PC-9 (cell line): Measurements from ENCODE around the gene CPEB3. TPM values are rescaled to one million over a fixed set of nuclear protein-coding genes. Genes with fewer than 3 reads are reported as not detected.

Experiments
- BruUV-seq: library from RNA; stranded (reverse); fragments of 400-500 nt; replicated peaks from 2 replicates; lab custom pipeline; 2021; lab: Mats Ljungman, UMichigan
- CTCF ChIA-PET: fragments of 300-600 bp; sonication (Branson Sonifier 250); formaldehyde crosslinking; loops from one replicate; lab custom pipeline; 2022; ENCODE audit warnings: antibody characterized with exemption; lab: Charles Lee
- POLR2A ChIA-PET: fragments of 300-600 bp; sonication (Branson Sonifier 250); formaldehyde crosslinking; loops from one replicate; lab custom pipeline; 2022; ENCODE audit warnings: antibody characterized with exemption; ENCODE audit not compliant: unreplicated experiment; lab: Charles Lee
- DNase-seq, 2 experiments: peaks; one replicate each; pipeline versions ENCODE4 v3.0.0 to v3.0.0-alpha.2; 2015 to 2022; ENCODE audit warnings: mixed read lengths in 1 of 2
- H2AFZ ChIP-seq: fragments of 200-600 bp; sonication (generic); 2 replicates; pipeline ENCODE4 v1.8.1; 2017; ENCODE audit warnings: antibody characterized with exemption
- H3F3A ChIP-seq: fragments of 200-600 bp; sonication (generic); 2 replicates; pipeline ENCODE4 v1.8.1; 2017; ENCODE audit warnings: antibody characterized with exemption, mild to moderate bottlenecking, low read depth; ENCODE audit not compliant: insufficient read depth
- H3K27ac ChIP-seq: fragments of 200-600 bp; sonication (generic); 2 replicates; pipeline ENCODE4 v1.6.1; 2016; ENCODE audit warnings: mixed run types
- H3K27me3 ChIP-seq: fragments of 200-600 bp; sonication (generic); 2 replicates; pipeline ENCODE4 v1.6.1; 2016; ENCODE audit warnings: low read depth, mixed run types; ENCODE audit not compliant: insufficient read depth
- H3K36me3 ChIP-seq: fragments of 200-600 bp; sonication (generic); 2 replicates; pipeline ENCODE4 v1.6.1; 2016; ENCODE audit warnings: low read depth, mixed run types
- H3K4me1 ChIP-seq: fragments of 200-600 bp; sonication (generic); replicated peaks from 2 replicates; pipeline ENCODE4 v1.6.1; 2016; ENCODE audit warnings: mixed run types; ENCODE audit not compliant: insufficient read depth
- H3K4me2 ChIP-seq: fragments of 200-600 bp; sonication (generic); 2 replicates; pipeline ENCODE4 v1.6.1; 2017; ENCODE audit warnings: mixed run types
- H3K4me3 ChIP-seq: fragments of 200-600 bp; sonication (generic); 2 replicates; pipeline ENCODE4 v1.6.1; 2016; ENCODE audit warnings: mixed run types
- H3K79me2 ChIP-seq: fragments of 200-600 bp; sonication (generic); 2 replicates; pipeline ENCODE4 v1.6.1; 2017; ENCODE audit warnings: low read depth, mixed run types
- H3K9me2 ChIP-seq: fragments of 200-600 bp; sonication (generic); 2 replicates; pipeline ENCODE4 v1.8.1; 2017; ENCODE audit warnings: mild to moderate bottlenecking; ENCODE audit not compliant: insufficient read depth
- H3K9me3 ChIP-seq: fragments of 200-600 bp; sonication (generic); 2 replicates; pipeline ENCODE4 v1.8.1; 2016; ENCODE audit warnings: low read depth; ENCODE audit not compliant: insufficient read depth
- H4K20me1 ChIP-seq: fragments of 200-600 bp; sonication (generic); 2 replicates; pipeline ENCODE4 v1.8.1; 2017; ENCODE audit not compliant: insufficient read depth
- CTCF ChIP-seq: fragments of 200-600 bp; sonication (generic); conservative IDR thresholded peaks from 2 replicates; pipeline ENCODE4 v1.6.1; 2017; ENCODE audit warnings: mixed run types, antibody characterized with exemption, mild to moderate bottlenecking, moderate library complexity
- EZH2 ChIP-seq: fragments of 200-600 bp; sonication (generic); IDR thresholded peaks from 2 replicates; pipeline ENCODE4 v1.8.0; 2017; ENCODE audit warnings: antibody characterized with exemption, low read depth
- intact Hi-C: fragments of 100-400 bp; cut with micrococcal nuclease; formaldehyde crosslinking; loops from one replicate; pipeline ENCODE4 v1.10.0; 2022; ENCODE audit not compliant: unreplicated experiment
- total RNA-seq: library from RNA; stranded (reverse); gene quantifications from 2 replicates; pipeline ENCODE4 v1.2.3, GENCODE V29; 2021

The CPEB3 gene
- total RNA-seq, 1 experiment from 2014 or later, result 1.4 TPM

- TF ChIP-seq CTCF, result no peak
- no peak for TF ChIP-seq EZH2
- 0 out of 2 replicates have a peak, but pooled peaks cover 5% of the 10 kb centered on the region for H3K36me3 ChIP-seq
- no peaks in the 10 kb centered on the region for H3K9me3 ChIP-seq
- H3K4me3 ChIP-seq, result no peak overlapping the region
- no peaks in the 10 kb centered on the region for H3K9me2 ChIP-seq
- intact Hi-C loops, result no loop called here
- H2AFZ ChIP-seq, result no peak overlapping the region
- BruUV-seq, result no TSS peak
- ChIA-PET CTCF (no interaction called here), POLR2A (no interaction called here)
- no peaks in the 10 kb centered on the region for H4K20me1 ChIP-seq
- H3K27ac ChIP-seq, result no peak overlapping the region
- H3K79me2 ChIP-seq, result peaks cover 10% of the 10 kb centered on the region
- no peaks in the 10 kb centered on the region for H3K4me1 ChIP-seq
- DNase-seq, result no peak
- H3F3A ChIP-seq, result no peaks in the 10 kb centered on the region
- no peaks in the 10 kb centered on the region for H3K27me3 ChIP-seq
- no peak overlapping the region for H3K4me2 ChIP-seq
These were observed 22.9 kb upstream of the CPEB3 start for GRCh38 chr10:92313750-92314149.

GRCh38 chr10:92309272-92309671, 18.4 kb upstream of the CPEB3 start:
- DNase-seq, result no peak
- peaks cover 28% of the 10 kb centered on the region for H3K79me2 ChIP-seq
- H3K4me3 ChIP-seq, result no peak overlapping the region
- H4K20me1 ChIP-seq, result no peaks in the 10 kb centered on the region
- H3K9me2 ChIP-seq, result no peaks in the 10 kb centered on the region
- H3K27me3 ChIP-seq, result no peaks in the 10 kb centered on the region
- ChIA-PET POLR2A (interaction anchor here (0.6 kb wide), 1 partner anchor 208 kb away, joined by 6 read pairs; no protein-coding TSS in a partner anchor), CTCF (interaction anchor here (0.6 kb wide), 1 partner anchor 80 kb away, joined by 3 read pairs; no protein-coding TSS in a partner anchor)
- BruUV-seq, result no TSS peak
- intact Hi-C loops, result no loop called here
- H3K36me3 ChIP-seq, result 0 out of 2 replicates have a peak, but pooled peaks cover 5% of the 10 kb centered on the region
- H3K9me3 ChIP-seq, result no peaks in the 10 kb centered on the region
- TF ChIP-seq EZH2 (no peak), CTCF (no peak)
- no peaks in the 10 kb centered on the region for H3F3A ChIP-seq
- H3K27ac ChIP-seq, result no peak overlapping the region
- H3K4me2 ChIP-seq, result no peak overlapping the region
- no peaks in the 10 kb centered on the region for H3K4me1 ChIP-seq
- no peak overlapping the region for H2AFZ ChIP-seq

GRCh38 chr10:92305133-92306072, 14.5 kb upstream of the CPEB3 start:
- POLR2A ChIA-PET, result interaction anchor here (0.7 kb wide), 1 partner anchor 41 kb away, joined by 8 read pairs; no protein-coding TSS in a partner anchor
- H4K20me1 ChIP-seq, result peaks cover 12% of the 10 kb centered on the region
- H3F3A ChIP-seq, result no peaks in the 10 kb centered on the region
- no peak overlapping the region for H3K4me3 ChIP-seq
- peaks cover 55% of the 10 kb centered on the region for H3K79me2 ChIP-seq
- no peak overlapping the region for H3K27ac ChIP-seq
- CTCF ChIA-PET, result no interaction called here
- DNase-seq, result no peak
- no peaks in the 10 kb centered on the region for H3K9me2 ChIP-seq
- no peaks in the 10 kb centered on the region for H3K27me3 ChIP-seq
- no peak overlapping the region for H2AFZ ChIP-seq
- H3K36me3 ChIP-seq, result no peaks in the 10 kb centered on the region
- H3K4me1 ChIP-seq, result no peaks in the 10 kb centered on the region
- no TSS peak for BruUV-seq
- intact Hi-C loops, result no loop called here
- TF ChIP-seq CTCF (no peak), EZH2 (no peak)
- H3K4me2 ChIP-seq, result no peak overlapping the region
- H3K9me3 ChIP-seq, result no peaks in the 10 kb centered on the region
